ENCODE measurements around the gene PLXDC2.
"Not testable (repeated sequence)": the region's sequence is repeated elsewhere in the genome, so short reads cannot be mapped to it uniquely, and the experiment has no call there.

The PLXDC2 gene

GRCh38 chr10:19986591-19986990 is 170.4 kb downstream of the PLXDC2 start:
- no peak for DNase-seq

- no peak for DNase-seq
These were observed 171.7 kb downstream of the PLXDC2 start for GRCh38 chr10:19987931-19988330.

GRCh38 chr10:19993714-19994315 is 177.6 kb downstream of the PLXDC2 start:
- no peak for DNase-seq

GRCh38 chr10:19998482-19998881 is 182.2 kb downstream of the PLXDC2 start:
- no peak for DNase-seq

- DNase-seq: no peak
These were observed 183.2 kb downstream of the PLXDC2 start for GRCh38 chr10:19999431-19999830.

- DNase-seq: not testable (repeated sequence)
These were observed 185.8 kb downstream of the PLXDC2 start for GRCh38 chr10:20002026-20002425.

GRCh38 chr10:20002657-20003056 is 186.4 kb downstream of the PLXDC2 start:
- no peak for DNase-seq

GRCh38 chr10:20004087-20004523 is 187.9 kb downstream of the PLXDC2 start:
- DNase-seq: no peak

- DNase-seq: no peak
These were observed 189.4 kb downstream of the PLXDC2 start for GRCh38 chr10:20005638-20006037.

GRCh38 chr10:20006169-20006870 is 190.1 kb downstream of the PLXDC2 start:
- no peak for DNase-seq

- no peak for DNase-seq
These were observed 191.2 kb downstream of the PLXDC2 start for GRCh38 chr10:20007426-20007825.

GRCh38 chr10:20013991-20014750 is 197.9 kb downstream of the PLXDC2 start:
- DNase-seq: no peak

GRCh38 chr10:20017961-20018360 is 201.7 kb downstream of the PLXDC2 start:
- no peak for DNase-seq

GRCh38 chr10:20020677-20021076 is 204.4 kb downstream of the PLXDC2 start:
- no peak for DNase-seq

GRCh38 chr10:20029523-20029922 is 213.3 kb downstream of the PLXDC2 start:
- DNase-seq: no peak

- DNase-seq: no peak
These were observed 217.2 kb downstream of the PLXDC2 start for GRCh38 chr10:20033476-20033875.

- DNase-seq: no peak
These were observed 218.5 kb downstream of the PLXDC2 start for GRCh38 chr10:20034732-20035131.

GRCh38 chr10:20040012-20040411 is 223.8 kb downstream of the PLXDC2 start:
- no peak for DNase-seq

GRCh38 chr10:20041931-20042330 is 225.7 kb downstream of the PLXDC2 start:
- no peak for DNase-seq

- DNase-seq: not testable (repeated sequence)
These were observed 228.9 kb downstream of the PLXDC2 start for GRCh38 chr10:20045100-20045499.

GRCh38 chr10:20048161-20048560 is 231.9 kb downstream of the PLXDC2 start:
- no peak for DNase-seq

- DNase-seq: no peak
These were observed 241.9 kb downstream of the PLXDC2 start for GRCh38 chr10:20058135-20058534.

- no peak for DNase-seq
These were observed 243.0 kb downstream of the PLXDC2 start for GRCh38 chr10:20059084-20059835.
